CD14-positive monocyte (primary cell): ENCODE measurements around the gene DLGAP5. TPM values are rescaled to one million over a fixed set of nuclear protein-coding genes. Genes with fewer than 3 reads are reported as not detected.

Experiments used
- DNase-seq, 3 donors: peaks; one replicate each; pipeline ENCODE4 v3.0.0-alpha.2; 2011 to 2022
- H2AFZ ChIP-seq: 2 replicates; pipeline ENCODE4 v1.6.0; 2012; ENCODE audit warnings: mild to moderate bottlenecking, low read depth, low read length, inconsistent platforms; ENCODE audit not compliant: insufficient read depth, poor library complexity, severe bottlenecking
- H3K27ac ChIP-seq, 2 donors: 1 replicate in 1 of 2; 2 replicates in 1 of 2; pipeline ENCODE4 v1.5.1; 2012 to 2013; ENCODE audit warnings: low read length in 2 of 2, control low read depth in 1 of 2, inconsistent platforms in 1 of 2, low read depth in 1 of 2, mild to moderate bottlenecking in 1 of 2
- H3K27me3 ChIP-seq, 2 donors: one replicate each; pipeline versions ENCODE4 v1.6.0 to v1.6.1; 2011 to 2013; ENCODE audit warnings: low read length in 2 of 2; ENCODE audit not compliant: control insufficient read depth in 2 of 2, insufficient read depth in 2 of 2
- H3K36me3 ChIP-seq, 2 donors: replicated peaks in 1 of 2; 1 replicate in 1 of 2; 2 replicates in 1 of 2; pipeline versions ENCODE4 v1.5.1 to v1.6.1; 2012 to 2013; ENCODE audit warnings: low read length in 2 of 2, control low read depth in 1 of 2, inconsistent platforms in 1 of 2, mild to moderate bottlenecking in 1 of 2; ENCODE audit not compliant: insufficient read depth in 2 of 2, control insufficient read depth in 1 of 2
- H3K4me1 ChIP-seq, 2 donors: 1 replicate in 1 of 2; 2 replicates in 1 of 2; pipeline versions ENCODE4 v1.5.1 to v1.6.1; 2012 to 2013; ENCODE audit warnings: low read length in 2 of 2, control low read depth in 1 of 2, inconsistent platforms in 1 of 2, mild to moderate bottlenecking in 1 of 2, moderate library complexity in 1 of 2; ENCODE audit not compliant: insufficient read depth in 2 of 2, control insufficient read depth in 1 of 2
- H3K4me2 ChIP-seq: replicated peaks from 2 replicates; pipeline ENCODE3; 2012; ENCODE audit warnings: low read length, moderate library complexity, mild to moderate bottlenecking; ENCODE audit not compliant: poor library complexity, severe bottlenecking; ENCODE audit errors: extremely low read depth
- H3K4me3 ChIP-seq, 3 experiments: fragments of 200-600 bp in 1 of 3; sonication (generic) in 1 of 3; replicated peaks in 1 of 3; 1 replicate in 2 of 3; 2 replicates in 1 of 3; pipeline ENCODE4 v1.5.1; 2011 to 2013; ENCODE audit warnings: low read length in 3 of 3, mild to moderate bottlenecking in 3 of 3, control low read depth in 2 of 3, low read depth in 2 of 3, inconsistent platforms in 1 of 3, moderate library complexity in 1 of 3
- H3K79me2 ChIP-seq: 2 replicates; pipeline ENCODE4 v1.6.0; 2012; ENCODE audit warnings: mild to moderate bottlenecking, control low read depth, inconsistent platforms, low read length, moderate library complexity; ENCODE audit not compliant: insufficient read depth
- H3K9ac ChIP-seq: 2 replicates; pipeline ENCODE4 v1.6.0; 2017; ENCODE audit warnings: low read length, mild to moderate bottlenecking; ENCODE audit not compliant: insufficient read depth, poor library complexity, severe bottlenecking
- H3K9me3 ChIP-seq, 2 donors: replicated peaks in 1 of 2; 1 replicate in 1 of 2; 2 replicates in 1 of 2; pipeline versions ENCODE4 v1.5.1 to v1.6.1; 2012 to 2013; ENCODE audit warnings: low read length in 2 of 2, control low read depth in 1 of 2; ENCODE audit not compliant: control insufficient read depth in 1 of 2, insufficient read depth in 1 of 2
- H4K20me1 ChIP-seq: 2 replicates; pipeline ENCODE4 v1.6.0; 2012; ENCODE audit warnings: mild to moderate bottlenecking, low read length, control low read depth, moderate library complexity; ENCODE audit not compliant: insufficient read depth
- H3K27ac Mint-ChIP-seq, 7 donors: one replicate each; pipeline ENCODE4 v1.8.0; 2020; ENCODE audit warnings: mild to moderate bottlenecking in 7 of 7, mixed read lengths in 7 of 7, moderate library complexity in 6 of 7, inconsistent platforms in 2 of 7
- H3K27me3 Mint-ChIP-seq, 3 donors: one replicate each; pipeline ENCODE4 v1.8.0; 2021 to 2022; ENCODE audit warnings: low read depth in 3 of 3, mild to moderate bottlenecking in 3 of 3, mixed read lengths in 3 of 3, moderate library complexity in 3 of 3, inconsistent platforms in 1 of 3
- H3K36me3 Mint-ChIP-seq, 2 donors: one replicate each; pipeline ENCODE4 v1.8.0; 2020; ENCODE audit warnings: mixed read lengths in 2 of 2, inconsistent platforms in 1 of 2, mild to moderate bottlenecking in 1 of 2
- H3K4me1 Mint-ChIP-seq: one replicate; pipeline ENCODE4 v1.8.0; 2020; ENCODE audit warnings: mild to moderate bottlenecking, mixed read lengths
- H3K4me3 Mint-ChIP-seq, 2 donors: one replicate each; pipeline ENCODE4 v1.8.0; 2020; ENCODE audit warnings: mild to moderate bottlenecking in 2 of 2, mixed read lengths in 2 of 2, moderate library complexity in 1 of 2
- H3K9me3 Mint-ChIP-seq, 7 donors: one replicate each; pipeline ENCODE4 v1.8.0; 2020 to 2022; ENCODE audit warnings: mixed read lengths in 7 of 7, mild to moderate bottlenecking in 6 of 7, moderate library complexity in 6 of 7, inconsistent platforms in 2 of 7
- WGBS: methylation state at CpG from one replicate; pipeline ENCODE4 v1.1.5; 2013; ENCODE audit warnings: missing lambda C conversion rate; ENCODE audit not compliant: insufficient coverage; 5-methylcytosine and 5-hydroxymethylcytosine counted together
- intact Hi-C, 2 donors: fragments of 100-400 bp; cut with micrococcal nuclease; formaldehyde crosslinking; loops; one replicate each; pipeline versions ENCODE4 v1.15.0 to v1.15.1; 2023
- polyA plus RNA-seq, 3 donors: library from polyadenylated mRNA; depleted of rRNA in 1 of 3; unstranded in 2 of 3; stranded (reverse) in 1 of 3; fragments of 300-500 nt in 2 of 3; fragments of >200 nt in 1 of 3; fragmentation: Illumina TruSeq in 2 of 3; gene quantifications; 1 replicate in 2 of 3; 2 replicates in 1 of 3; pipeline ENCODE4 v1.2.3, GENCODE V29; 2012 to 2021
- TF ChIP-seq, protein P1 (sequence below): fragments of 200-600 bp; IDR thresholded peaks from one replicate; pipeline ENCODE4 v1.8.0; 2022; ENCODE audit warnings: antibody characterized with exemption, mild to moderate bottlenecking

The DLGAP5 gene
- polyA plus RNA-seq, 3 donors = 0.23 TPM; not detected in 2

DNA sequence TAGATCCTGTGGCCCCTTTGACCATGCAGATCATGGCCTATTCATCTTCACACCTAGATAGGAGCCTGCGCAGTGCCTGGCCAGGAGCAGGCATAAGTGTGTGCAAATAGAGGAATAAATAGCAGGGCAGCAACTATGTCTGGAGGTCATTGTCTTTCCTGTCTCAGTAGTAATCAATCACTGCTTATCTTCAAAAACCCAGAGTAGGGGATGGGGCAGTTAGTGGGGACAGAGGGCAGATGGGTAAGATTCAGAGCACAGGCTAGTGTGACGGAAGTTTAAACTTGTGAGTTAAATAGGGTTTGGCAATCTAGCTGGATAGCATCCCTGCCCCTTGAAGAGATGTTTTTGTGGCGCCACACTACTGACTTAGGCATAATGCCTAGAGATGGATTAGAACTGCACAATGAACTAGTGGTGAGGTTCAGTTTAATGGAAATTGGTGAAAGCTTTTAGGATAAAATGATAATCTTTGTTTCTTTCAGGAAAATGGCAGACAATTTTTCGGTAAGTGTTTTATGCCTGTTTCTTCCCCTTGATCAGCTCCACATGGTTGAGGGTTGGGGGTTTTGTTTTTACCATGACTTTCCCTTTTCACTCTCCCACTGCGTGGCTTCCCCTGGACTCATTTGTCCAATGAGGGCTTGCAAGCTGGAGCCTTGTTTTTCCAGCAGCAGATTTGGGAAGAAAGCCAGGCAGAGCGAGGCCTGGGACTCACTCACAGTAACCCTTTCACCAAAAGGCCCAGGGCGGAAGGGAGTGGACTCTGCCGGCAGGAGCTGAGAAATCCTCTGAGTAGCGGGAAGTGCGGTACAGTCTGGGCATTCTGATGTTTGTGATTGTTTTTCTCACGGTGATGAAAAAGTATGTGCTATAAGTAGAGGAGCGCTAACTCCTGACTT, 54.2 kb downstream of the DLGAP5 start:
- H4K20me1 ChIP-seq = peaks cover 100% of the 10 kb centered on the region
- no peak overlapping the region for H3K4me2 ChIP-seq
- no peaks in the 10 kb centered on the region for H3K27me3 ChIP-seq
- Mint-ChIP-seq H3K4me3 (no peak overlapping the region), H3K27me3 (peaks cover 0 to 2% (median 0%) of the 10 kb centered on the region in 3 donors), H3K4me1 (peaks cover 37% of the 10 kb centered on the region), H3K9me3 (peaks cover 0 to 2% (median 0%) of the 10 kb centered on the region in 7 donors), H3K27ac (peak overlapping the region; percentile 6 to 76 (median 51)), H3K36me3 (peaks cover 68 to 87% of the 10 kb centered on the region in 2 donors)
- intact Hi-C loops = no loop called here
- H3K79me2 ChIP-seq = peaks cover 78% of the 10 kb centered on the region
- WGBS = 93% methylated on average over 6 of the region's 12 CpGs
- H3K4me1 ChIP-seq = peaks cover 12 to 31% of the 10 kb centered on the region in 2 donors
- DNase-seq = no peak
- TF ChIP-seq, protein P1, sequence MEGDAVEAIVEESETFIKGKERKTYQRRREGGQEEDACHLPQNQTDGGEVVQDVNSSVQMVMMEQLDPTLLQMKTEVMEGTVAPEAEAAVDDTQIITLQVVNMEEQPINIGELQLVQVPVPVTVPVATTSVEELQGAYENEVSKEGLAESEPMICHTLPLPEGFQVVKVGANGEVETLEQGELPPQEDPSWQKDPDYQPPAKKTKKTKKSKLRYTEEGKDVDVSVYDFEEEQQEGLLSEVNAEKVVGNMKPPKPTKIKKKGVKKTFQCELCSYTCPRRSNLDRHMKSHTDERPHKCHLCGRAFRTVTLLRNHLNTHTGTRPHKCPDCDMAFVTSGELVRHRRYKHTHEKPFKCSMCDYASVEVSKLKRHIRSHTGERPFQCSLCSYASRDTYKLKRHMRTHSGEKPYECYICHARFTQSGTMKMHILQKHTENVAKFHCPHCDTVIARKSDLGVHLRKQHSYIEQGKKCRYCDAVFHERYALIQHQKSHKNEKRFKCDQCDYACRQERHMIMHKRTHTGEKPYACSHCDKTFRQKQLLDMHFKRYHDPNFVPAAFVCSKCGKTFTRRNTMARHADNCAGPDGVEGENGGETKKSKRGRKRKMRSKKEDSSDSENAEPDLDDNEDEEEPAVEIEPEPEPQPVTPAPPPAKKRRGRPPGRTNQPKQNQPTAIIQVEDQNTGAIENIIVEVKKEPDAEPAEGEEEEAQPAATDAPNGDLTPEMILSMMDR = no peak
- no peak overlapping the region for H2AFZ ChIP-seq
- H3K9ac ChIP-seq = no peak overlapping the region
- H3K36me3 ChIP-seq = peaks cover 62 to 95% of the 10 kb centered on the region in 2 donors
- peak overlapping the region in 1 of 2 donors; percentile 26 for H3K27ac ChIP-seq
- no peaks in the 10 kb centered on the region for H3K9me3 ChIP-seq
- H3K4me3 ChIP-seq = no peak overlapping the region

DNA sequence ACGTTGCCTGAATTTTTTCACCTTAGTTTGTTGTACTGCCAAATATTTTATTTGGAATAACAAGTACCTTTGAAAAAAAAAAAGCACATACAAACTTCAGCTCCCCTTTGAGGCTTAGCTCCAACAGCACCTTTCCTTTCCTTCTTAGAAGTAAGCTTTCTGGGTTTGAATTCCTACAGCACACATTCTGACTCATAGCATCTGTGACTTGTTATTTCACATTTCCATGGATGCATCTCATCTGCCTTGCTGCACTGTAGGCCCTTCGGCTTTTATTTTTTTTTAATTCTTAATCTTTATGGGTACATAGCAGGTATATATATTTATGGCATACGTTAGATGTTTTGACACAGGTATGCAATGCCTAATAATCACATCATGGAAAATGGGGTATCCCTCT, 55.1 kb downstream of the DLGAP5 start:
- Histone ChIP-seq H4K20me1 (peaks cover 100% of the 10 kb centered on the region), H3K4me2 (no peak overlapping the region), H3K27me3 (no peaks in the 10 kb centered on the region), H3K4me1 (peaks cover 21 to 39% of the 10 kb centered on the region in 2 donors), H3K79me2 (peaks cover 87% of the 10 kb centered on the region), H3K4me3 (no peak overlapping the region), H2AFZ (no peak overlapping the region), H3K9me3 (no peaks in the 10 kb centered on the region), H3K27ac (no peak overlapping the region), H3K9ac (no peak overlapping the region), H3K36me3 (peaks cover 53 to 86% of the 10 kb centered on the region in 2 donors)
- Mint-ChIP-seq H3K9me3 (peaks cover 0 to 2% (median 0%) of the 10 kb centered on the region in 7 donors), H3K36me3 (peaks cover 64 to 87% of the 10 kb centered on the region in 2 donors), H3K4me1 (peaks cover 45% of the 10 kb centered on the region), H3K27ac (no peak overlapping the region), H3K4me3 (no peak overlapping the region), H3K27me3 (peaks cover 0 to 2% (median 2%) of the 10 kb centered on the region in 3 donors)
- intact Hi-C loops = no loop called here
- WGBS = no CpG with 5 or more reads among the region's 3 CpGs
- TF ChIP-seq, protein P1 = no peak
- DNase-seq = no peak
